HL-60 (cell line): ENCODE results near the gene ZNF575.

ENCODE experiments used
- DNase-seq, 2 experiments: peaks; one replicate each; pipeline ENCODE4 v3.0.0-alpha.2; 2010 to 2020; ENCODE audit warnings: low read depth in 1 of 2, low spot score in 1 of 2
- H3K27ac ChIP-seq: fragments of 250-450 bp; sonication (Bioruptor Pico); replicated peaks from 2 replicates; pipeline ENCODE4 v1.5.1; 2020; ENCODE audit warnings: mild to moderate bottlenecking, moderate library complexity
- H3K27me3 ChIP-seq: fragments of 250-450 bp; sonication (Bioruptor Pico); 2 replicates; pipeline ENCODE4 v1.5.1; 2021; ENCODE audit warnings: mild to moderate bottlenecking, moderate library complexity; ENCODE audit not compliant: insufficient read depth, poor library complexity, severe bottlenecking
- H3K4me3 ChIP-seq: replicated peaks from 2 replicates; pipeline ENCODE4 v1.5.1; 2011; ENCODE audit warnings: mild to moderate bottlenecking, control low read depth, low read length; ENCODE audit not compliant: insufficient read depth
- GABPA ChIP-seq: IDR thresholded peaks from 2 replicates; pipeline ENCODE4 v1.6.1; 2012; ENCODE audit warnings: low read depth
- POLR2AphosphoS5 ChIP-seq: IDR thresholded peaks from 2 replicates; pipeline ENCODE4 v1.6.1; 2012; ENCODE audit warnings: low read depth
- REST ChIP-seq: IDR thresholded peaks from 2 replicates; pipeline ENCODE4 v1.6.1; 2012; ENCODE audit warnings: low read depth; ENCODE audit not compliant: insufficient replicate concordance
- SPI1 ChIP-seq: IDR thresholded peaks from 2 replicates; pipeline ENCODE4 v1.6.1; 2012; ENCODE audit warnings: low read depth, mild to moderate bottlenecking, borderline replicate concordance
- TF ChIP-seq, protein P1 (sequence below): IDR thresholded peaks from one replicate; pipeline ENCODE4 v1.5.1; 2011; ENCODE audit warnings: low read length, control low read depth, inconsistent platforms; ENCODE audit not compliant: insufficient read depth

The ZNF575 gene

DNA sequence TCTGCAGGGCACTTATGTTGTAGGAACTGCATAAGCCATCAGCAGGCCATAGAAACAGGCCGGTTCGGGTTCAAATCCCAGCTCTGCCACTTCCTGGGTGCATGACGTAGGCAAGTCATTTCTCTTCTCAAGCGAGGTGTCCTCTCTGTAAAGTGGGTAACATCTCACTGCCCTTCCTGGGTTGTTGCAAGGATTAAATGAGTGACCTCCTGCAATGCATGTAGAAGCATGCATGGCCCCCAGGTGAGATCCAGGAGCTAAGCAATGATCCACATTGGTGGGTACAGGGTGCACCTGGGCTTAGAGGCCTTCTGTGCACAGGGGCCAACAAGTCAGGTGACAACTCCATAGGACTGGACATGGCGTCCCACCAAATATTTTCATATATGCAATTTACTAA, 42.2 kb upstream of the ZNF575 start:
- TF ChIP-seq, protein P1, sequence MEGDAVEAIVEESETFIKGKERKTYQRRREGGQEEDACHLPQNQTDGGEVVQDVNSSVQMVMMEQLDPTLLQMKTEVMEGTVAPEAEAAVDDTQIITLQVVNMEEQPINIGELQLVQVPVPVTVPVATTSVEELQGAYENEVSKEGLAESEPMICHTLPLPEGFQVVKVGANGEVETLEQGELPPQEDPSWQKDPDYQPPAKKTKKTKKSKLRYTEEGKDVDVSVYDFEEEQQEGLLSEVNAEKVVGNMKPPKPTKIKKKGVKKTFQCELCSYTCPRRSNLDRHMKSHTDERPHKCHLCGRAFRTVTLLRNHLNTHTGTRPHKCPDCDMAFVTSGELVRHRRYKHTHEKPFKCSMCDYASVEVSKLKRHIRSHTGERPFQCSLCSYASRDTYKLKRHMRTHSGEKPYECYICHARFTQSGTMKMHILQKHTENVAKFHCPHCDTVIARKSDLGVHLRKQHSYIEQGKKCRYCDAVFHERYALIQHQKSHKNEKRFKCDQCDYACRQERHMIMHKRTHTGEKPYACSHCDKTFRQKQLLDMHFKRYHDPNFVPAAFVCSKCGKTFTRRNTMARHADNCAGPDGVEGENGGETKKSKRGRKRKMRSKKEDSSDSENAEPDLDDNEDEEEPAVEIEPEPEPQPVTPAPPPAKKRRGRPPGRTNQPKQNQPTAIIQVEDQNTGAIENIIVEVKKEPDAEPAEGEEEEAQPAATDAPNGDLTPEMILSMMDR, result no peak
- TF ChIP-seq GABPA (no peak), POLR2AphosphoS5 (no peak), REST (no peak), SPI1 (no peak)
- DNase-seq, result no peak
- no peak overlapping the region for H3K27ac ChIP-seq
- no peaks in the 10 kb centered on the region for H3K27me3 ChIP-seq
- H3K4me3 ChIP-seq, result no peak overlapping the region

DNA sequence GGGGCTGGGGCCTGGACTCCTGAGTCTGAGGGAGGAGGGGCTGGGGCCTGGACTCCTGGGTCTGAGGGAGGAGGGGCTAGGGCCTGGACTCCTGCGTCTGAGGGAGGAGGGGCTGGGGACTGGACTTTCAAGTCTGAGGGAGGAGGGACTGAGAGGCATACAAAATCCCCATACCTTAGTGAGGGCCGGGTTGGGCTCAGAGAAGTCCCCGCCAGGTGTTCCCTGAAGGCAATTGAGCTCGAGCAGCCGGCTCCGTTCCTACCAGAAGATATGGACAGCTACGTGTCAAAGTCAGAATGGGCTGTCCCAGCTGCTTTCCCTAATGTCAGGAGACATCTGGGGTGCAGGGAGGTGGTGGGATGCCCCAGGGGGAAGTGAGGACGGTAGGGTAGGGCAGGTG, 37.9 kb upstream of the ZNF575 start:
- TF ChIP-seq REST, result no peak
- no peak for TF ChIP-seq GABPA
- TF ChIP-seq SPI1, result no peak
- TF ChIP-seq POLR2AphosphoS5, result no peak
- TF ChIP-seq, protein P1, result no peak
- no peak overlapping the region for H3K27ac ChIP-seq
- no peak for DNase-seq
- H3K4me3 ChIP-seq, result no peak overlapping the region
- no peaks in the 10 kb centered on the region for H3K27me3 ChIP-seq

- no peak for DNase-seq
- Histone ChIP-seq H3K27ac (no peak overlapping the region), H3K4me3 (no peak overlapping the region), H3K27me3 (no peaks in the 10 kb centered on the region)
- TF ChIP-seq GABPA, result no peak
Observed at GRCh38 chr19:43496960-43497359, 36.0 kb upstream of the ZNF575 start.

DNA sequence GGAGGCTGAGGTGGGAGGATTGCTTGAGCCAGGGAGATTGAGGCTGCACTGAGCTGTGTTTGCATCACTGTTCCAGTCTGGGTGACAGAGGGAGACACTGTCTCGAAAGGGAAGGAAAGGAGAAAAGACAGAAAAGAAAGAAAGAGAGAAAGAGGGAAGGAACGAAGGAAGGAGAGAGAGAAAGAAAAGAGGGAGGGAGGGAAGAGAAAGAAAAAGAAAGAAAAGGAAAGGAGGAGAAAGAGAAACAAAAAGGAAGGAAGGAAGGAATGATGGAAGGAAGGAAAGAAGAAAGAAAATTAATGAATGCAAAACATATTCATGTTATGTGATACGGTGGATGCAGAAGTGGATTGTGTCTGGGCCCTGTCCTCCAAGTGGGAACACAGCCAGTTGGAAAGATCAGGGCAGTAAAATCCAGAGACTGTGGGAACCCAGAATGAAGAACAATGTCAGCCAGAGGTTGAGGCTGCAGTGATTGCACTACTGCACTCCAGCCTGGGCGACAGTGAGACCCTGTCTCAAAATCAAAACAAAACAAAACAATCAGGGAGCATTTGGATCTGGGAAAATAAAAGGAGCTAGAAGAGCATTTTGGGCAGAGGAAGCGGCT, 34.6 kb upstream of the ZNF575 start:
- H3K27me3 ChIP-seq, result no peaks in the 10 kb centered on the region
- no peak for DNase-seq
- no peak overlapping the region for H3K27ac ChIP-seq
- TF ChIP-seq SPI1 (no peak), POLR2AphosphoS5 (no peak), REST (no peak), GABPA (no peak)
- TF ChIP-seq, protein P1, result no peak
- H3K4me3 ChIP-seq, result no peak overlapping the region
